ENCODE results near the gene SHC3. TPM values are rescaled to one million over a fixed set of nuclear protein-coding genes. Genes with fewer than 3 reads are reported as not detected.

Gene SHC3
- total and polyA plus RNA-seq, 2 donors (not counting 3 experiments of a cell fraction or from before 2014, with no cell fraction given): 1.0 to 2.0 TPM

GRCh38 chr9:89037346-89037745 is 141.3 kb downstream of the SHC3 start:
- CTCF ChIA-PET: no interaction called here
- dilution Hi-C loops (cut with MboI; ENCODE audit: extremely low pct_ligation_motif_present, low sequenced_read_pairs): no loop called here

More at GRCh38 chr9:89037346-89037745, 141.3 kb downstream of the SHC3 start:
- Histone ChIP-seq H3K9me3 (replicated peaks; ENCODE audit: control insufficient read depth, insufficient read depth, low read length) (no peaks in the 10 kb centered on the region), H3K4me1 (ENCODE audit: control insufficient read depth, extremely low read depth, insufficient read depth, low read length) (peaks cover 4% of the 10 kb centered on the region), H2AFZ (ENCODE audit: low read depth, low read length) (no peak overlapping the region), H3K9me1 (replicated peaks; ENCODE audit: control insufficient read depth, extremely low read depth, insufficient read depth, low read length) (no peaks in the 10 kb centered on the region), H3K79me2 (ENCODE audit: control insufficient read depth, insufficient read depth, low read length) (no peaks in the 10 kb centered on the region), H4K20me1 (replicated peaks; ENCODE audit: control insufficient read depth, extremely low read depth, insufficient read depth, low read length) (no peaks in the 10 kb centered on the region), H3K9ac (replicated peaks; ENCODE audit: extremely low read depth, insufficient read depth, low read length) (no peak overlapping the region), H3K36me3 (ENCODE audit: control insufficient read depth in 2 of 2, extremely low read depth in 1 of 2, insufficient read depth in 2 of 2, low read length in 2 of 2) (no peaks in the 10 kb centered on the region), H3K4me3 (replicated peaks in 1 of 3; ENCODE audit: insufficient read depth in 1 of 3, low read depth in 1 of 3, low read length in 3 of 3) (no peak overlapping the region), H3K27me3 (ENCODE audit: control insufficient read depth in 2 of 2, insufficient read depth in 2 of 2, low read length in 2 of 2) (no peaks in the 10 kb centered on the region), H3K27ac (ENCODE audit: insufficient read depth, low read depth, low read length) (no peak overlapping the region), H3K4me2 (ENCODE audit: insufficient read depth, low read length) (no peak overlapping the region)
- POLR2A ChIA-PET: no interaction called here
- intact Hi-C loops (cut with micrococcal nuclease): no loop called here
- TF ChIP-seq MYC (IDR thresholded peaks at IDR 0.05; ENCODE audit: low read depth, low read length) (no peak), CTCF (IDR thresholded peaks at IDR 0.05; ENCODE audit: extremely low read depth in 1 of 2, insufficient read depth in 1 of 2, low read depth in 1 of 2, low read length in 2 of 2) (no peak), GATA2 (IDR thresholded peaks at IDR 0.05; ENCODE audit: insufficient read depth, insufficient read length, low read depth, low read length) (no peak), POLR2A (IDR thresholded peaks at IDR 0.05; ENCODE audit: low read depth, low read length) (no peak), POLR2AphosphoS5 (IDR thresholded peaks at IDR 0.05; ENCODE audit: insufficient read depth, low read depth, low read length) (no peak), MAX (IDR thresholded peaks at IDR 0.05; ENCODE audit: insufficient read depth, insufficient read length) (no peak), JUN (IDR thresholded peaks at IDR 0.05; ENCODE audit: borderline replicate concordance, insufficient read depth, insufficient read length, low read depth) (no peak), FOS (IDR thresholded peaks at IDR 0.05; ENCODE audit: borderline replicate concordance, insufficient read depth, low read length) (no peak), EZH2 (IDR thresholded peaks at IDR 0.05; ENCODE audit: borderline replicate concordance, low read depth, low read length, severe bottlenecking) (no peak)
- BruUV-seq (replicated peaks): no TSS peak
- FAIRE-seq (no peak), DNase-seq (ENCODE audit: low read depth, low spot score) (no peak)
